Stimulated activated naive CD4-positive, alpha-beta T cell (primary cell): Measurements from ENCODE around the gene WSCD1.

Experiments used
- DNase-seq, 6 experiments: peaks; one replicate each; lab custom pipeline; 2025; lab: John Stamatoyannopoulos, UW

The WSCD1 gene

GRCh38 chr17:6086603-6087400 lies 16.6 kb downstream of the WSCD1 start:
- DNase-seq = no peak

GRCh38 chr17:6088141-6088540 lies 18.0 kb downstream of the WSCD1 start:
- DNase-seq = no peak

DNA sequence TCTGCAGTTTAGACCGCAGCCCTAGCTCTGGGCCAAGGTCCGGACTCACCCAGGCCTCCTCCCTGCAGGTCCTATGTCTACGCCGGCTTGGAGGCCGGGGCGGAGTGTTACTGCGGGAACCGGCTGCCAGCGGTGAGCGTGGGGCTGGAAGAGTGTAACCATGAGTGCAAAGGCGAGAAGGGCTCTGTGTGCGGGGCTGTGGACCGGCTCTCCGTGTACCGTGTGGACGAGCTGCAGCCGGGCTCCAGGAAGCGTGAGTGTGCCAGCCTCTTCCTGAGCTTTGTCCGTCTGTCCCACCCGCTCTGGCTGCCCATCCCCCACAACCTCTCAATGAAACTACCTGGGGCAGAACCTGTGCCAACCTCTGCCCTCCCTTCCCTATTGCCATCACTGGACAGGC lies 20.1 kb downstream of the WSCD1 start:
- DNase-seq = no peak

DNA sequence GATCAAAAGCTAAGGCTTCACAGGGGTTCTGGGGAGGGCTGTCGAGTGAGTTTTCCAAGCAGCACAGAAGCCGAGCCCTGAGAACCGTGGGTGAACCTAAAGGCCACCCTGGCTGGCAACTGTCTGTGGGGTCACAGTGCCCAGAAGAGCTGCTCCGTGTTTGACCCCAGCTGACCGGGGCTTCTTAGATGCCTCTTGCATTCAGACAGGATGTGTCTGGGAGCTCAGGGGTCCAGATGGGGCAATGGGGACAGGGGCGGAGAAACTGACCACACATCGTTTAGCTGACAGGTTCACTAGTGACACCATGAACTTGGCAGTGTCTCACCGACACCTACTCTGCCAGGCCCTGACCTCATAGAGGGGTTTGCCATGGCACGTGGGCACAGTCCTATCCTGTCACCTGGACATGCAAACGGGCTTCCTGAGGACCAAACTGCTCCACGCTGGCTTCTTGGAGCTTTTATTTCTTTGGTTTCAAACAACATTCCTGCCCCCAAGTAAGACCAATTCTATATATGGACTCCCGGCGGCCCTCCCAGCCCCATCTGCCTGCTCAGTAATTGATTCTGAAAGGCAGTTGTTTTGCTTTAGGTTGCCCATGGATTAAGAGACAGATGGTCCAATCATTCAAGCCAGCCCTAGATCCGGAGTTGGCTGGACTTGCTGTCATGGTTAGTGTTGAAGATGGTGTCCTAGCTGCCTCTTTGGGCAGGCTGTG lies 22.2 kb downstream of the WSCD1 start:
- no peak for DNase-seq

DNA sequence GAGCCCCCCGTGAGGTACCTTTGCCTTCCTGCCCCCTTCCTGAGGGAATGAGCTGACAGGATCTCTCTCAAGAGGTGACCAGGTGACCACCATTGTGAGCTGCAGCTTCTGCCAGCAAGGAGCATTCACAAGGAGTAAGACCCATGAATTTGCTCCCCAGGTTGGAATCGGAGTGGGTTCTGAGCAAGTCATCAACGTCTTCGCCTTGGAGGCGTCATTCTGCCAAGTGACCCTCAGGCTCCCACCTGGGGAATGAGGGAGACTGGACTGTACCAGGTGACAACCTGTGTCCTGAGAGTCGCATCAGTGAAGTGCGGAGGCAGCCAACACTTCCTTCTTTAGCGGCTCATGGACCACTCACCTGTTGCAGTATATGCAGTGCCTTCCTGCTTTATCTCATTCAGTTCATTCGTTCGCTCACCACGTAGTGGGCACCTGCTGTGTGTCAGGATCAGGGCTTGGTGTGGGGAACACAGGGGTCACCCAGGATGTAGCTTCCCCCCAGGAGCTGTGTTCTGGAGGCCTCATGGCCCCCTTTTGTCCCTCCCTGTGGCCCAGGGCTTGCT lies 22.8 kb downstream of the WSCD1 start:
- no peak for DNase-seq

DNA sequence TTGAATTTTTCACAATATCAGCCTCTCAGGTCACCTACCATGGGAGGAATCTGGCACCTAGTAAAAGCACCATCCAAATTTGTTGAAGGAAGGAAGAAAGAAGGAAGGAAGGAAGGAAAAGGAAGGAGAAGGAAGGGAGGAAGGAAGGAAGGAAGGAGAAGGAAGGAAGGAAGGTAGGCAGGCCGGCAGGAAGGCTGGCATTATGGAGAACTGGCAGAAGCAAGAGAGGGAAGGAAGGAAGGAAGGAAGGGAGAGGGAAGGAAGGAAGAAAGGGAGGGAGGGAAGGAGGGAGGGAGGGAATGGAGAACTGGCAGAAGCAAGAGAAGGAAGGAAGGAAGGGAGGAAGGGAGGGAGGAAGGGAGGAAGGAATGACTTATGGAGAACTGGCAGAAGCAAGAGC lies 24.3 kb downstream of the WSCD1 start:
- DNase-seq = no peak

DNA sequence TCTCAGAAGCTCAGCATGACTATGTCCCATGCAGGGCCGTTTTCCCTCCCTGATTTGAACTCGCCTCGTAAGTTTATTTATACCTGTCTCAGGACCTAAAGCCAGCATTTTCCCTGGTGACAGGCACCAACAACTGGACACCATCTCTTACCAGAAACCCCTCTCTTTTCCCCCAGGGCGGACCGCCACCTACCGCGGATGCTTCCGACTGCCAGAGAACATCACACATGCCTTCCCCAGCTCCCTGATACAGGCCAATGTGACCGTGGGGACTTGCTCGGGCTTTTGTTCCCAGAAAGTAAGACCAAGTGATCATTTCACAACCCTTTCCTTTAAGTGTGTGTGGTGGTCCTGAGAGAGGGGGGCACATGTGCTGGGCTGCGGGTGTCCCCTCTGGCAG lies 24.7 kb downstream of the WSCD1 start:
- no peak for DNase-seq

DNA sequence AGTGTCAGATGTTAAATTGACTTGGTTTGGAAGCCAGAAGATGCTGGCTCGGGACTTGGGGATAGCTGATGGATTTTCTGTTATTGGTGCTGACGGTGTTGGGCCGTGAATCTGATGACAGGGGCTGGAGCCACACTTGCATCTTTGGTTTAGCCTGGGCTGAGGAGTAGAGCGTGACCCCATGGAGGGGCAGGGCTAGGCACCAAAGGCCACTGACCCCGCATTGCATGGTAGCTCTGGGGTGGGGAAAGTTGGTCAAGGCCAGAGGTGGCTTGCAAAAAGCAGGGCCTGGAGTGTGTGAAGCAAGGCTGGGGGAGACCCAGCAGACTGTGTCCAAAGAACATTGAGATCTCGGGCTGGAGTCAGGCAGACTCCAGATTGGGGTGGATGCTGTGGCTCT lies 25.3 kb downstream of the WSCD1 start:
- no peak for DNase-seq

DNA sequence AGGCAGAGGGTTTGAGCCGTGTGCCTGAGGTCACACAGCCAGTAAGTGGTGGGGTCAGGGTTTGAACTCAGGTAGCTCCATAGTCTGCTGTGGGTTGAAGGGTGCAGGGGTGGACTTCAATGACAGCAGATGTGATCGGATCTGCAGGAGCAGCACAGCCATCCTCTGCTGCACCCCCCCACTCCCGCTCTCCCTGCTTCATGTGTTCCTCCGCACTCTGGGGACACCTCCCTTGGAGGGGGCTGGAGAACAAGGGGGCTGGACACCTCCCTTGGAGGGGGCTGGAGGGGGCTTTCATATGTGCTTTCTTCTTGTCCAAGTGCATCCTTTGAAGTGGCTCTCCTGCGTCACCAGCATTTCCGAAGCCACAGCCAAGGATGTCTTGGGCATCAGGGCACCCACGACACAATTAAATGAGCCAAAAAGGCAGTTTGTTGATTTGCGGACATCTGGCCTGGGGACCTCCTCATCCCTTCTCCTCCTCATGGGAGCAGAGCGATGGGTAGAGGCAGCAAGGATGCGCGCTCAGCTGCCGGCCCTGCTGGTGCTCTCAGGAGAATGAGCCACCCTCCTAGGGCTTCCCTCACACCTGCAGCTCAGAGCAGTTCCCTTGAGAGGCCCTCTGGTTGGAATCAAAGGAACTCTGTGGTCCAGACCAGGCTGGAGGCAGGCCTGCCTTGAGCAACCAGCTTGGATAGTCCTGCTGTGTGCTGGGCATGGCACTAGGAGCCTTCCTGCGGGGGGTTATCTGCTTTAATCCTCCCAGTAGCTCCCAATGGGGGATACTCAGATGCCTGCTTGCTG lies 26.2 kb downstream of the WSCD1 start:
- DNase-seq = no peak

- DNase-seq = no peak
Measured at GRCh38 chr17:6097005-6097279, 26.8 kb downstream of the WSCD1 start.

DNA sequence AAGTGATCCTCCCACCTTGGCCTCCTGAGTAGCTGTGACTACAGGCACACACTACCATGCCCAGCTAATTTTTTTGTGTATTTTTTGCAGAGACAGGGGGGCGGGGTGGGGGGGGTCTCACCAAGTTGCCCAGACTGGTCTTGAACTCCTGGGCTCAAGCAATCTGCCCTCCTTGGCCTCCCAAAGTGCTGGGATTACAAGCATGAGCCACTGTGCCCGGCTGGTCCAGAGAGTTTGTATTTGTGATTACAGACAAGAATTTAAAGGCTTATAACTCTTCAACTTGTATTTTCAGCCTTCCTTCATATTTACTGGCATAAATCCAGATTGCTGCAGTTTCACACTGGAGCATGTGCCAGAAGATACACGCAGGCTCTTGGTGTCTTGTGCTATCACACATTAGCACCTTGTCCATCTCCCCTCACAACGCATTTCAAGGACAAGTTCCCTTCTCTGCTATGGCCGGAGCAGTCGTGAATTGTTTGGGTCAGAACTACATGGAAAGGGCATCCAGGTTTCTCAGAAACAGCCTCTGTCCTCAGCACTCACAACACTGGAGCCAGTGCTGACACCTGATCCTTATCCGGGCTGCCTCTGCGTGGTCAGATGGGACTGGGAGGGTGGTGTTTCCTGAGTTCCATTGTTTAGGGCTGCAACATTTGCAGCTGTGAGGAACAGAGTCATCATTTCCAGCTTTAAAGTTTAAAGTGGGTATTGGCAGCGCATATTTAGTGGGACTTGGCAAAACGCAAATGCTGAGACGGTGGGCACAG lies 28.1 kb downstream of the WSCD1 start:
- DNase-seq = no peak

- no peak for DNase-seq
Measured at GRCh38 chr17:6098823-6099180, 28.6 kb downstream of the WSCD1 start.

- no peak for DNase-seq
Measured at GRCh38 chr17:6099492-6099891, 29.3 kb downstream of the WSCD1 start.

DNA sequence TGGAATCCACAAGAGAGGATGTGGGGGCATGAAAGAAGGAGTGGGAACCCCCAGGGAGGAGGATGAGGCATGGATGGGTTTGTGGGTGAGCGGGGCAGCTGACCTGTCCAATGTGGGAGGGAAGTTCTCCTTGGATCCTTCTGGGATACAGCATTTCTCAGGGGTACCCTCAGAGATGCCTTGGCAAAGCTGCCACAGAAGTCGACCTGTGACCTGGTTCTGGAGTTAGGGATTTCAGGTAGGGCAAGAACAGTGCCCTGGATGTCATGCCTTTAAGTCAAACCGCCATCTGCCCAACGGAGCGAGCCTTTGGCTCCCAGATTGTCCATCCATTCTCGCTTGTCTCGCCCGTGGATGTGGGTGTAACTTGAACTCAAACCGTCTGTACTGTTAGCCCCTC lies 30.0 kb downstream of the WSCD1 start:
- no peak for DNase-seq

GRCh38 chr17:6100891-6101500 lies 30.8 kb downstream of the WSCD1 start:
- no peak for DNase-seq

GRCh38 chr17:6101706-6102105 lies 31.5 kb downstream of the WSCD1 start:
- no peak for DNase-seq

GRCh38 chr17:6102615-6103014 lies 32.4 kb downstream of the WSCD1 start:
- DNase-seq = no peak

GRCh38 chr17:6104956-6105648 lies 34.9 kb downstream of the WSCD1 start:
- no peak for DNase-seq

GRCh38 chr17:6105649-6106007 lies 35.4 kb downstream of the WSCD1 start:
- DNase-seq = no peak

- DNase-seq = no peak
Measured at GRCh38 chr17:6106212-6106611, 36.0 kb downstream of the WSCD1 start.

- no peak for DNase-seq
Measured at GRCh38 chr17:6107791-6108190, 37.6 kb downstream of the WSCD1 start.
